HEK293T (cell line): ENCODE results near the gene P2RX2.

Experiments used
- CTCF ChIA-PET: fragments of 350-600 bp; formaldehyde crosslinking; extraction: SDS; loops from one replicate; lab custom pipeline; 2021; ENCODE audit warnings: antibody characterized with exemption, inconsistent platforms; lab: Yijun Ruan, JAX
- POLR2A ChIA-PET: fragments of 350-600 bp; formaldehyde crosslinking; extraction: SDS; loops from one replicate; lab custom pipeline; 2020; ENCODE audit warnings: antibody characterized with exemption, inconsistent platforms; lab: Yijun Ruan, JAX
- DNase-seq: peaks from one replicate; pipeline ENCODE4 v3.0.0; 2012; ENCODE audit warnings: mixed read lengths; ENCODE audit errors: extremely low spot score
- ARNT ChIP-seq: fragments of 450-650 bp; IDR thresholded peaks from 2 replicates; pipeline ENCODE4 v1.6.1; 2017; ENCODE audit warnings: mild to moderate bottlenecking
- BHLHE40 ChIP-seq: fragments of 450-650 bp; IDR thresholded peaks from 2 replicates; pipeline ENCODE4 v1.6.1; 2016; ENCODE audit warnings: mild to moderate bottlenecking, moderate library complexity, borderline replicate concordance
- CTBP1 ChIP-seq: fragments of 450-650 bp; IDR thresholded peaks from 2 replicates; pipeline ENCODE4 v1.6.1; 2016; ENCODE audit warnings: borderline replicate concordance
- ELF4 ChIP-seq: fragments of 450-650 bp; IDR thresholded peaks from 2 replicates; pipeline ENCODE4 v1.6.1; 2017; ENCODE audit warnings: antibody characterized with exemption
- FOXA1 ChIP-seq: fragments of 450-650 bp; IDR thresholded peaks from 2 replicates; pipeline ENCODE4 v1.6.1; 2016; ENCODE audit warnings: mild to moderate bottlenecking
- FOXK2 ChIP-seq: fragments of 450-650 bp; IDR thresholded peaks from 2 replicates; pipeline ENCODE4 v1.6.1; 2016; ENCODE audit warnings: mild to moderate bottlenecking
- FOXM1 ChIP-seq: fragments of 450-650 bp; IDR thresholded peaks from 2 replicates; pipeline ENCODE4 v1.6.1; 2017; ENCODE audit warnings: mild to moderate bottlenecking, borderline replicate concordance
- HDGF ChIP-seq: fragments of 450-650 bp; IDR thresholded peaks from 2 replicates; pipeline ENCODE4 v1.6.1; 2017; ENCODE audit warnings: antibody characterized with exemption, borderline replicate concordance
- L3MBTL2 ChIP-seq: fragments of 450-650 bp; conservative IDR thresholded peaks from 2 replicates; pipeline ENCODE4 v1.6.1; 2016; ENCODE audit warnings: mild to moderate bottlenecking
- LEF1 ChIP-seq: fragments of 450-650 bp; IDR thresholded peaks from 2 replicates; pipeline ENCODE4 v1.6.1; 2017; ENCODE audit warnings: mild to moderate bottlenecking, borderline replicate concordance
- NFRKB ChIP-seq: fragments of 450-650 bp; IDR thresholded peaks from 2 replicates; pipeline ENCODE4 v1.6.1; 2016; ENCODE audit warnings: mild to moderate bottlenecking, moderate library complexity
- SP1 ChIP-seq: fragments of 450-650 bp; IDR thresholded peaks from 2 replicates; pipeline ENCODE4 v1.6.1; 2017
- SUZ12 ChIP-seq: fragments of 450-650 bp; IDR thresholded peaks from 2 replicates; pipeline ENCODE4 v1.6.1; 2016; ENCODE audit warnings: mild to moderate bottlenecking
- TARDBP ChIP-seq: fragments of 450-650 bp; IDR thresholded peaks from 2 replicates; pipeline ENCODE4 v1.6.1; 2016
- ZNF384 ChIP-seq: fragments of 450-650 bp; IDR thresholded peaks from 2 replicates; pipeline ENCODE4 v1.6.1; 2016
- TF ChIP-seq, protein P1 (sequence below): fragments of 450-650 bp; IDR thresholded peaks from 2 replicates; pipeline ENCODE4 v1.6.1; 2016

The P2RX2 gene

DNA sequence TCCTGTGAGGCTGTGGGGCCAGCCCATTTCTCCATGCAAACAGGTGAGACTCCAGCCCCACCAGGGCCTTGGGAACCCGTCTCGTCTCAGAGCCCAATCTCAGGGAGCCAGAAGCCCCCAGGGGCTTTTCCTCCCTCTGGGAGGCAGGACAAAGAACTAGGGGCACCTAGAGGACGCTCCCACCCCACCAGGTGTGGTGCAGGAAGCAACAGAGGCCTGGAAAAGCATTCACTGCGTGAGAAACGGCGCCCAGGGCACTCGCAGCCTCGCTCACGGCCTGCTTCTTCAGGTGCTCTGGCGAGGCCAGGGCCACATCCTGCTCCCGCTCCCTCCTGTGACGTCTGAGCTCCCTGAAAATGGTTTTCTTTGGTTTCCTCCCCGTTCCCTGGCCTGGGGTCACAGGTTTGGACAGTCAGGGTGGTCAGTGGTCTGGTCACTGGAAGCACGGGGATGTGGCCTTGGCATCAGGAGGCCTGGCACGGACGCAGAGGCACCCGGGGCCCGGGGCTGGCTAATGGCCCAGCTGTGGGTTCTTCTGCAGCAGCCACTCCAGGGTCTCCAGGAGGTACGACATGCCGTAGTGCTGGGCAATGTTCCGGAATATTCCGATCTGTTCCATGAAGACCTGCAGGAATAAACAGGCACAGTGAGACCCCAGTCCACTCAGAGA is 5.7 kb downstream of the P2RX2 start:
- no peak for TF ChIP-seq BHLHE40
- TF ChIP-seq FOXA1: no peak
- no peak for TF ChIP-seq L3MBTL2
- no peak for TF ChIP-seq LEF1
- TF ChIP-seq, protein P1, sequence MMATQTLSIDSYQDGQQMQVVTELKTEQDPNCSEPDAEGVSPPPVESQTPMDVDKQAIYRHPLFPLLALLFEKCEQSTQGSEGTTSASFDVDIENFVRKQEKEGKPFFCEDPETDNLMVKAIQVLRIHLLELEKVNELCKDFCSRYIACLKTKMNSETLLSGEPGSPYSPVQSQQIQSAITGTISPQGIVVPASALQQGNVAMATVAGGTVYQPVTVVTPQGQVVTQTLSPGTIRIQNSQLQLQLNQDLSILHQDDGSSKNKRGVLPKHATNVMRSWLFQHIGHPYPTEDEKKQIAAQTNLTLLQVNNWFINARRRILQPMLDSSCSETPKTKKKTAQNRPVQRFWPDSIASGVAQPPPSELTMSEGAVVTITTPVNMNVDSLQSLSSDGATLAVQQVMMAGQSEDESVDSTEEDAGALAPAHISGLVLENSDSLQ: no peak
- TF ChIP-seq CTBP1: no peak
- no peak for TF ChIP-seq SUZ12
- TF ChIP-seq TARDBP: no peak
- no peak for TF ChIP-seq FOXK2
- no peak for DNase-seq
- POLR2A ChIA-PET: no interaction called here
- CTCF ChIA-PET: no interaction called here

DNA sequence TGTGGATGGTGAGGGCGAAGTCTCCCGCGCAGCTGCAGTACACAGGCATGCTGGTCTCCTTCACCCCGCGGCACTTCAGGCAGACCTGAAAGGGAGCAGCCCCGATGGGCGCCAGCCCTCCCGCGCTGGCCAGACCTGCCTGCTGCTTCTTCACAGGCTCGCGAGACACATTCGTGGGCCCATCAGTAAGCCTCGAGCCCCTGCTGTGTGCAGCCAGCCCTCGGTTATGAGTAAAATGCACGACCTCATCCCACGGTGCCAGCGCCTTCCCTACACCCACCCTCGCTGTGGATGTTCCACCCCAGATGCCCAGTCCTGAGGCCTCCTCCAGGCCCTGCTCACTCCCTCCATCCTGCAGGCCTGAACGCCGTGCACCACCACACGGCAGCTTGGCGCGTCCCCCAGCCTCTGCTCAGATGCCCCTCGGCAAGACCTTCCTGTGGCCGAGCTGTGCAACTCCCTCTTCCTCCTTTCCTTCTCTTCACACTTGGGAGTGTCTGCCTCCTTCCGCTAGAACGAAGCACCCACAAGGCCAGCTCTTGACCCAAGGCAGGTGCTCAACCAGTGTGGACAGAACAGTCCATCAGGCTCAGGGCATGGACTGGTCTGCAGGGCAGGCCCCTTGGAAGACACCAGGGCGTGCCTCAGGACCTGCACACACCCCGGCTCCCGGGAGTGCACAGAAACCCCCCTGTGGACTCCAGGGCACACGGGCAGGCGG is 6.5 kb downstream of the P2RX2 start:
- DNase-seq: no peak
- POLR2A ChIA-PET: no interaction called here
- CTCF ChIA-PET: interaction anchor here (0.5 kb wide), 1 partner anchor 68 kb away, joined by 4 read pairs; no protein-coding TSS in a partner anchor
- TF ChIP-seq TARDBP (no peak), FOXA1 (no peak), FOXM1 (no peak), CTBP1 (no peak), ARNT (no peak), L3MBTL2 (no peak), ZNF384 (no peak), NFRKB (no peak), LEF1 (no peak), ELF4 (no peak), BHLHE40 (no peak), SUZ12 (no peak), HDGF (no peak), FOXK2 (no peak), SP1 (no peak)
- TF ChIP-seq, protein P1: no peak

DNA sequence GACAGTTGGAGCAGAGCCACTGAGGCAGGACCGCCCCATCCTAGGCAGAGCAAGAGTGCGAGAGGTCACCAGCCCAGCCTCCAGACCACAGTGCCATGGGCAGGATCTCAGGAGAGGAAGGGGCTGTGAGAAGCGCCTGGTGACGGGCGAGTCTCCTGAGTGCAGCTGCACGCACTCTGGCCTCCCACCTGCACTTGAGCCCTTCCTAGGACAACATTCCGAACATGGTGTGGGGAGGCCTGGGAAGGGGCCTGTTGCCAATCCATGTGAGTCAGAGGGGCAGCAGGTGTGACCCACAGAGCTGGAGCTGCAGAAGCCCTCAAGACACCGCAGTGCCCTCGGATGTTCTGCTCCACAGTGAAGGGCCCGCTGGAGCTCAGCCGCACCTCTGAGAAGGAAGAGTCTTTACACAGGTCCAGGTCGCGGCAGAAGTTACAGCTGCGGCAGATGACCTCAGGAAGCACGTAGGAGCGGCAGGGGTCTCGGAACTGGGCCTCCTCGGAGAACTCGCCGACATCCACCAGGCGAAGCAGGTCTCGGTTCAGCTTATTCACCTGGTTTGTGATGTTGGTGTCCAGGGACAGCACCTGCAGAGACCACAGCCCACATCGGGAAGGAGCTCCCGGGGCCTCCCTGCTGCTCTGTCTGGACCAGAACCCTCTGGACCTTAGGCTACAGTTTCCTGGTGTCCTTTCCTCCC is 7.3 kb downstream of the P2RX2 start:
- ChIA-PET CTCF (interaction anchor here (0.5 kb wide), 1 partner anchor 67 kb away, joined by 4 read pairs; no protein-coding TSS in a partner anchor), POLR2A (no interaction called here)
- no peak for DNase-seq
- TF ChIP-seq HDGF: no peak
- TF ChIP-seq CTBP1: no peak
- TF ChIP-seq, protein P1: no peak
- TF ChIP-seq SP1: no peak
- no peak for TF ChIP-seq NFRKB
- TF ChIP-seq ARNT: no peak
- TF ChIP-seq BHLHE40: no peak
- no peak for TF ChIP-seq FOXK2
- TF ChIP-seq SUZ12: no peak
- TF ChIP-seq L3MBTL2: no peak
- no peak for TF ChIP-seq ELF4
- no peak for TF ChIP-seq FOXM1
- no peak for TF ChIP-seq ZNF384
- TF ChIP-seq FOXA1: no peak
- no peak for TF ChIP-seq LEF1
- TF ChIP-seq TARDBP: no peak

DNA sequence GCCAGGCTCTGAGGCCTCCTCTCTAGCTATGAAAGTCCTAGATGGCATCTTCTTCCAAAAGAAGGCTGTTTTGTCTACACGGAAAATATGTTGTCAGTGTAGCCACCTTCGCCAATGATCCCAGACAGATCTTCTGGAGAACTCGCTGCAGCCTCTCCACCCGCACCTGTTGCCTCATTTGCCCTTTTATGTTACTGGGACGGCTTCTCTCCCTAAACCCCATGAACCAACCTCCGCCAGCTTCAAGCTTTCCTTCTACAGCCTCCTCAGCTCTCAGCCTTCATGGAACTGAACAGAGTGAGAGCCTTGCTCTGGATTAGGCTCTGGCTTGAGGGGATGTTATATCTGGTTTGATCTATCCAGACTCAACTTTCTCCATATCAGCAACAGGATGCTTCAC is 10.8 kb downstream of the P2RX2 start:
- ChIA-PET POLR2A (no interaction called here), CTCF (no interaction called here)
- no peak for DNase-seq

More for the DNA sequence above, 10.8 kb downstream of the P2RX2 start:
- no peak for TF ChIP-seq FOXK2
- TF ChIP-seq L3MBTL2: no peak
- TF ChIP-seq ARNT: no peak
- TF ChIP-seq HDGF: no peak
- TF ChIP-seq FOXA1: no peak
- TF ChIP-seq TARDBP: no peak
- TF ChIP-seq LEF1: no peak
- TF ChIP-seq CTBP1: no peak
- TF ChIP-seq, protein P1: no peak
- no peak for TF ChIP-seq NFRKB
- TF ChIP-seq SP1: no peak
- no peak for TF ChIP-seq FOXM1
- no peak for TF ChIP-seq ELF4
